Erythroblast (primary cell): ENCODE measurements around the gene TCF3.

Experiments used
- GATA1 ChIP-seq: IDR thresholded peaks from 2 replicates; pipeline ENCODE4 v1.6.1; 2011; ENCODE audit warnings: low read depth, mild to moderate bottlenecking, control low read depth, low read length, moderate library complexity
- POLR2A ChIP-seq: IDR thresholded peaks from 2 replicates; pipeline ENCODE4 v1.6.1; 2011; ENCODE audit warnings: mild to moderate bottlenecking, low read length

DNA sequence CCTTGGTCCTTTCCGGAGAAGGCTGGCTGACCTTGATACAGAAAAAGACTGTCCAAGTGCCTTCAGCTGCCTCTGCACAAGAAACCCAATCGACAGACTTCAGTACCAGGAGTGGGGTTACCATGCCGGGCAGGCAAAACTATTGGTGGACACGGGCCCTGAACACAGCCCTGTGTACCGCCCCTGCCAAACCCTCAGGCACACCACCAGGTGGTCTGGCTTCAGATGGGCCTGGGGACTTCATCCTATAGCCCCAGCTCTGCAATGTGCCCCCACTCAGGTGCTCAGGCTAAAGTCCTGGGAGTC is 17.5 kb downstream of the TCF3 start:
- TF ChIP-seq POLR2A, result no peak
- TF ChIP-seq GATA1, result no peak
